Stomach (tissue), 9 donors: ENCODE measurements around the gene RSRC1. TPM values are rescaled to one million over a fixed set of nuclear protein-coding genes. Genes with fewer than 3 reads are reported as not detected.

ENCODE experiments used
- DNase-seq, 2 donors: peaks; one replicate each; pipeline versions ENCODE4 v3.0.0 to v3.0.0-alpha.2; 2013 to 2019
- H3K27ac ChIP-seq, 5 donors: fragments of 200-600 bp in 4 of 5; sonication (generic) in 4 of 5; one replicate each; pipeline ENCODE4 v1.5.1; 2013 to 2019; ENCODE audit warnings: mild to moderate bottlenecking in 1 of 5, moderate library complexity in 1 of 5
- H3K27me3 ChIP-seq, 3 donors: fragments of 200-600 bp; sonication (generic); one replicate each; pipeline ENCODE4 v1.5.1; 2017 to 2019; ENCODE audit warnings: mixed run types in 1 of 3
- H3K36me3 ChIP-seq, 4 donors: fragments of 200-600 bp; sonication (generic); 1 replicate in 3 of 4; 2 replicates in 1 of 4; pipeline ENCODE4 v1.5.1; 2016 to 2019
- H3K4me1 ChIP-seq, 4 donors: fragments of 200-600 bp; sonication (generic); one replicate each; pipeline ENCODE4 v1.5.1; 2016 to 2019
- H3K4me3 ChIP-seq, 4 donors: fragments of 200-600 bp; sonication (generic) in 3 of 4; one replicate each; pipeline ENCODE4 v1.5.1; 2016 to 2019; ENCODE audit warnings: mild to moderate bottlenecking in 1 of 4
- H3K9me3 ChIP-seq, 4 donors: fragments of 200-600 bp; sonication (generic); one replicate each; pipeline ENCODE4 v1.5.1; 2016 to 2019
- EP300 ChIP-seq: sonication (generic); formaldehyde crosslinking; IDR thresholded peaks from one replicate; pipeline ENCODE4 v1.6.1; 2017; ENCODE audit warnings: antibody characterized with exemption
- POLR2A ChIP-seq, 4 donors: fragments of 450-650 bp; IDR thresholded peaks; one replicate each; pipeline ENCODE4 v1.6.1; 2016; ENCODE audit warnings: antibody characterized with exemption in 4 of 4, control low read depth in 2 of 4, mild to moderate bottlenecking in 1 of 4, moderate library complexity in 1 of 4
- POLR2AphosphoS5 ChIP-seq, 3 donors: sonication (generic); formaldehyde crosslinking; IDR thresholded peaks; one replicate each; pipeline ENCODE4 v1.6.1; 2016; ENCODE audit warnings: antibody characterized with exemption in 3 of 3
- WGBS, 5 donors: extraction: QIAGEN DNeasy Blood & Tissue Kit in 3 of 5; methylation state at CpG; one replicate each; pipeline versions ENCODE4 v1.1.5 to v1.1.7; 2013 to 2018; 5-methylcytosine and 5-hydroxymethylcytosine counted together
- intact Hi-C: fragments of 100-400 bp; cut with DNase I; formaldehyde crosslinking; loops from one replicate; pipeline ENCODE4 v1.15.1; 2023; ENCODE audit warnings: low total_unique reads
- polyA plus RNA-seq, 3 donors: library from polyadenylated mRNA; stranded (reverse); fragments of 200-250 nt; gene quantifications; one replicate each; pipeline ENCODE4 v1.2.3, GENCODE V29; 2013
- total RNA-seq, 5 donors: library from RNA; depleted of rRNA; stranded (reverse); fragments of >200 nt; gene quantifications; one replicate each; pipeline versions ENCODE4 v1.1.0 to v1.2.3, GENCODE V29; 2014 to 2016
- TF ChIP-seq, protein P1 (sequence below), 7 experiments: fragments of 450-650 bp in 4 of 7; fragments of 200-600 bp in 3 of 7; sonication (generic) in 3 of 7; IDR thresholded peaks; one replicate each; pipeline ENCODE4 v1.5.1; 2016 to 2019; ENCODE audit warnings: antibody characterized with exemption in 7 of 7, control low read depth in 2 of 7, mild to moderate bottlenecking in 1 of 7
- donor health status: healthy with polysubstance abuse.
- donor health status: Bipolar disorder and iron deficiency.
- donor health status: healthy.

Gene RSRC1
- total and polyA plus RNA-seq, 8 donors: 1.7 to 502 (median 12.0) TPM

DNA sequence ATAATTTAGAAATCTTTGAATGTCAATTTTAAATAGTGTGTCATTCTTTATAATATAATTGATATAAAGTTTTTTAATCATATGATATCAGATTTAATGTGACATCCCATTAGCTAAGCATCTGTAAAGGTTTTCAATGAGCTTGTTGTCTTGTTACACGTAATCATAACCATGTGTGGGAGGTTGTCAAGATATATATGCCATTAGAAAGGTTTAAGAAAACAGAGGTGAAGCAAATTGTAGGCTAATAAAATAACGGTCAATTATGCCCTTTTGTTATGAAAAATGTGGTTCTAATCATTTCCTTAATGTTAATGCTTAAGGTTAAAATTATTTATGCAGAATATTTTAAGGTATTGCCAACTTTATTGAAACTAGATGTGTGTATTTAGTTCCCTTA lies 56.3 kb downstream of the RSRC1 start:
- TF ChIP-seq POLR2A (IDR thresholded peaks at IDR 0.05): no peak
- TF ChIP-seq, protein P1, sequence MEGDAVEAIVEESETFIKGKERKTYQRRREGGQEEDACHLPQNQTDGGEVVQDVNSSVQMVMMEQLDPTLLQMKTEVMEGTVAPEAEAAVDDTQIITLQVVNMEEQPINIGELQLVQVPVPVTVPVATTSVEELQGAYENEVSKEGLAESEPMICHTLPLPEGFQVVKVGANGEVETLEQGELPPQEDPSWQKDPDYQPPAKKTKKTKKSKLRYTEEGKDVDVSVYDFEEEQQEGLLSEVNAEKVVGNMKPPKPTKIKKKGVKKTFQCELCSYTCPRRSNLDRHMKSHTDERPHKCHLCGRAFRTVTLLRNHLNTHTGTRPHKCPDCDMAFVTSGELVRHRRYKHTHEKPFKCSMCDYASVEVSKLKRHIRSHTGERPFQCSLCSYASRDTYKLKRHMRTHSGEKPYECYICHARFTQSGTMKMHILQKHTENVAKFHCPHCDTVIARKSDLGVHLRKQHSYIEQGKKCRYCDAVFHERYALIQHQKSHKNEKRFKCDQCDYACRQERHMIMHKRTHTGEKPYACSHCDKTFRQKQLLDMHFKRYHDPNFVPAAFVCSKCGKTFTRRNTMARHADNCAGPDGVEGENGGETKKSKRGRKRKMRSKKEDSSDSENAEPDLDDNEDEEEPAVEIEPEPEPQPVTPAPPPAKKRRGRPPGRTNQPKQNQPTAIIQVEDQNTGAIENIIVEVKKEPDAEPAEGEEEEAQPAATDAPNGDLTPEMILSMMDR (IDR thresholded peaks at IDR 0.05): no peak
- TF ChIP-seq EP300: no peak
- TF ChIP-seq POLR2AphosphoS5 (IDR thresholded peaks at IDR 0.05): no peak
- no peak for DNase-seq
- Histone ChIP-seq H3K9me3 (no peaks in the 10 kb centered on the region), H3K36me3 (no peaks in the 10 kb centered on the region), H3K4me3 (no peak overlapping the region), H3K4me1 (peaks cover 0 to 30% (median 5%) of the 10 kb centered on the region in 4 donors), H3K27me3 (no peaks in the 10 kb centered on the region), H3K27ac (no peak overlapping the region)
- 86 to 94% (median 93%) methylated on average over 2 of the region's 2 CpGs for WGBS, 5 donors
- intact Hi-C loops: no loop called here

DNA sequence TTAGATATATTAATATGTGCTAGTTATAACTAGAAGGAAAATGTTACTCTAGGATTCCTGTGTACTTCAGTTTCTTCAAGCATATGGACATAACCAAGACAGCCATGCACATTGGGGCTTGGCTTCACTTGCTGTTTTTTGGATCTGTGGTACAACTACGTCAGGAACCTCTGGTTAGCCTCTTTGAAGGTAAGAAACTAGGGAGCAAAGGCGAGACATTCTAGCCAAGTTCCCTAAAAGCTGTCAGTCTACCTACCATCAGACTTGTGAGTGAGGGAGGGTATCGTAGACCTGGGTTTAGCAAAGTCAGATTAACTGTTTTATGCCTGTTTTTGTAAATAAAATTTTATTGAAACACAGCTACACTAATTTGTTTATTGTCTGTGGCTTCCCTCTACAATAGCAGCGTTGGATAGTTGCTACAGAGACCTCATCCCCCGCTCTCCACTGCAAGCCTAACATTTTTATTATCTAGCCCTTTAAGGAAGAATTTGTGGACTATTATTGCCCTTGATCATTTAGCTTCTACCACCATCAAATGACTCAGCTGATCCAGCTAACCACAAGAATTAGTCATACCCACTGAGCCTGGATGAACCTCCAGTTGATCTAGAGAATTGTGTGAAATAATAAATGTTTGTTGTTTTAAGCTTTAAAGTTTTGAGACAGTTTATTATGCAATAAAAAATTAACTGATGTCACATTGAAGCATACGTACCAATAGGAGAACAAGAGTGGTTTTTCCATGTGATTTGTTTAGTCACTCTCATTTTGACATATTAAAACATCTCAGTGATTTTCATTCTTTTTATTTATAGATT lies 58.1 kb downstream of the RSRC1 start:
- H3K9me3 ChIP-seq: no peaks in the 10 kb centered on the region
- no peaks in the 10 kb centered on the region for H3K36me3 ChIP-seq
- peaks cover 0 to 30% (median 5%) of the 10 kb centered on the region in 4 donors for H3K4me1 ChIP-seq
- peak in 1 of 3 donors; percentile 49 for TF ChIP-seq POLR2AphosphoS5 (IDR thresholded peaks at IDR 0.05)
- TF ChIP-seq POLR2A (IDR thresholded peaks at IDR 0.05): no peak
- no peak overlapping the region for H3K4me3 ChIP-seq
- DNase-seq: no peak
- intact Hi-C loops: no loop called here
- H3K27ac ChIP-seq: peak overlapping the region in 1 of 5 donors; percentile 48
- 66 to 84% (median 74%) methylated on average over 6 of the region's 6 CpGs for WGBS, 5 donors
- H3K27me3 ChIP-seq: no peaks in the 10 kb centered on the region

DNA sequence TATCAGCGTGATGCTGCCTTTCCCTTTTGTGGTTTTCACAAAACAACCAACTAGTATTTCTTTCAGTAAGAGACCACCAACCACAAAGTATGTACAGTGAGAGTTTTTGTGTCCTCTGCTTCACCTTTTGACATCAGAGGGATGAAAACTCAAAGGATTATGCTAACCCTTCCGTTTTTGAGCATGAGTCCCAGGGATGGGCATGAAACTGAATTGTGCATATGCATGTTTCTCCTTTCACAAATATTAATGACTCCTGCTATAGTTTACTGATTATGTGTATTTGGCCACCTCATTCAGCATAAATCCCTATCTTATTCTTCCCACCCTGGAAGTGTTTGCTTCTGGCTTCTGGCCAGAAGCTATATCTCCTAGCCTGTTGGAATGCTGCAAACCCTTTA lies 59.2 kb downstream of the RSRC1 start:
- peak in 1 of 2 donors; percentile 6 for DNase-seq
- Histone ChIP-seq H3K27ac (peak overlapping the region in 1 of 5 donors; percentile 48), H3K4me1 (peaks cover 0 to 30% (median 5%) of the 10 kb centered on the region in 4 donors), H3K36me3 (no peaks in the 10 kb centered on the region), H3K4me3 (no peak overlapping the region), H3K27me3 (no peaks in the 10 kb centered on the region), H3K9me3 (no peaks in the 10 kb centered on the region)
- 37 to 68% (median 46%) methylated on average over 2 of the region's 2 CpGs for WGBS, 5 donors
- TF ChIP-seq EP300: no peak
- peak in 1 of 3 donors; percentile 33 for TF ChIP-seq POLR2AphosphoS5 (IDR thresholded peaks at IDR 0.05)
- TF ChIP-seq POLR2A (IDR thresholded peaks at IDR 0.05): no peak
- intact Hi-C loops: no loop called here

DNA sequence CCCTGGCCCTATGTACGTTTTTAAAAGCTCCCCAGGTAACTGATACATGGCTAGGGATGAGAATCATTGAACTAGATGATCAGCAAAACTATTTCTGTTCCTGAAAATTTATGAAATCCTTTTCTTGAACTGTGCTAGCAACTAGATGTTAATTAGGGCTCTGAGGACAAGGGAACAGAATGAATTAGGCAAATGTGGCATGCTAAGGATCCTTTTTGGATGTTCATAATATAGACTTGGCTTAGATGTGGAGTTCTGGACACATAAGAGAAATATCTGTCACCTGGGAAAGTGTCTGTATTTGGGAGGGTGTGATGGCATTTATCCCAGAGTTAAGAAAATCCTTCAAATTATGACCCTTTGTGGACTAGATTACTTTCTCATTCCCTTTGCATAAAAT lies 71.2 kb downstream of the RSRC1 start:
- no peaks in the 10 kb centered on the region for H3K4me1 ChIP-seq
- WGBS, 5 donors: 75 to 88% (median 82%) methylated on average over 1 of the region's 1 CpG
- H3K36me3 ChIP-seq: peaks cover 0 to under 1% (median 0%) of the 10 kb centered on the region in 4 donors
- no peak for DNase-seq
- no peaks in the 10 kb centered on the region for H3K9me3 ChIP-seq
- no peak overlapping the region for H3K4me3 ChIP-seq
- TF ChIP-seq EP300 (no peak), POLR2AphosphoS5 (IDR thresholded peaks at IDR 0.05) (no peak), POLR2A (IDR thresholded peaks at IDR 0.05) (no peak)
- TF ChIP-seq, protein P1 (IDR thresholded peaks at IDR 0.05): no peak
- H3K27me3 ChIP-seq: no peaks in the 10 kb centered on the region
- no peak overlapping the region for H3K27ac ChIP-seq
- intact Hi-C loops: no loop called here

DNA sequence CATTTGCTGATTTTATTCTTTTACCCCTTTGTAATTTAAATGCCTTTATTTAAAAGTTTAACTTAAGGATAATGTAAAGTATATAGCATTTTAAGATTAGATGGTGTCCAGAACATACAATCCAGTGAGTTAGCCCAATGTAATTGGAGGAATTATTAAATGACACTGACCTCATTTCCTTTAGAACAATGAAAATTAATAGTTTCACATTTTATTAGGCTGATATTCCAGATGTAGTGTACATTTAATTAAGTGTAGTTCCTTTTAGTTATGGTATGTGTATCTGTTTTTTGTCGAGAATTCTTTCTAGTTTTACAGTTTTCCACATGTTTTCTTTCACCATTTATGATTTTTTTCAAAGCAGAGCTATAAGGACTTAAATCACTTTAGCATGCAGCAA lies 75.8 kb downstream of the RSRC1 start:
- no peak overlapping the region for H3K27ac ChIP-seq
- WGBS, 5 donors: 86 to 98% (median 94%) methylated on average over 1 of the region's 1 CpG
- no peaks in the 10 kb centered on the region for H3K27me3 ChIP-seq
- no peaks in the 10 kb centered on the region for H3K9me3 ChIP-seq
- no peak overlapping the region for H3K4me3 ChIP-seq
- TF ChIP-seq EP300: no peak
- TF ChIP-seq, protein P1 (IDR thresholded peaks at IDR 0.05): no peak
- no peak for TF ChIP-seq POLR2AphosphoS5 (IDR thresholded peaks at IDR 0.05)
- no peak for TF ChIP-seq POLR2A (IDR thresholded peaks at IDR 0.05)
- no peaks in the 10 kb centered on the region for H3K36me3 ChIP-seq
- intact Hi-C loops: no loop called here
- no peak for DNase-seq
- no peaks in the 10 kb centered on the region for H3K4me1 ChIP-seq
